ENCODE data around the gene TADA2B. TPM values are rescaled to one million over a fixed set of nuclear protein-coding genes. Genes with fewer than 3 reads are reported as not detected.

The TADA2B gene
- total and polyA plus RNA-seq, 11 donors: 15.3 to 40.2 (median 30.8) TPM

DNA sequence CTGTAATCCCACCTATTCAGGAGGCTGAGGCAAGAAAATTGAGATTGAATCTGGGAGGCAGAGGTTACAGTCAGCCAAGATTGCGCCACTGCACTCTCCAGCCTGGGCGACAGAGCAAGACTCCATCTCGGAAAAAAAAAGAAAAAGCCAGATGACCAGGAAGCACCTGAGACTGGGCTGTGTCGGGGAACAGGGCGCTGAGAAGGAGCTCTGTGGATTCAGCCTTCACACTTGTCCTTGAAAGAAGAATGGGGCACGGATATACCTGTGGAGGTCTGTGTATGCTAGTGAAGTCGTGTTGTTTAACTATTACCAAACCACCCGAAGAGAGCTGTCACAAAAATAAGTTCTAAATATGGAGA lies 39.3 kb upstream of the TADA2B start:
- no peak overlapping the region for H3K27ac ChIP-seq
- DNase-seq: no peak
- TF ChIP-seq CTCF (IDR thresholded peaks at IDR 0.05) (no peak), POLR2A (IDR thresholded peaks at IDR 0.05) (no peak)
- H3K36me3 ChIP-seq: peaks cover 4 to 100% (median 96%) of the 10 kb centered on the region in 9 donors
- no peaks in the 10 kb centered on the region for H3K27me3 ChIP-seq
- H3K9me3 ChIP-seq: no peaks in the 10 kb centered on the region
- intact Hi-C loops (cut with DNase I): no loop called here
- no peak for ATAC-seq
- 82 to 91% (median 88%) methylated on average over 8 of the region's 8 CpGs for WGBS, 4 donors
- H3K4me3 ChIP-seq: no peak overlapping the region
- H3K4me1 ChIP-seq: no peaks in the 10 kb centered on the region

DNA sequence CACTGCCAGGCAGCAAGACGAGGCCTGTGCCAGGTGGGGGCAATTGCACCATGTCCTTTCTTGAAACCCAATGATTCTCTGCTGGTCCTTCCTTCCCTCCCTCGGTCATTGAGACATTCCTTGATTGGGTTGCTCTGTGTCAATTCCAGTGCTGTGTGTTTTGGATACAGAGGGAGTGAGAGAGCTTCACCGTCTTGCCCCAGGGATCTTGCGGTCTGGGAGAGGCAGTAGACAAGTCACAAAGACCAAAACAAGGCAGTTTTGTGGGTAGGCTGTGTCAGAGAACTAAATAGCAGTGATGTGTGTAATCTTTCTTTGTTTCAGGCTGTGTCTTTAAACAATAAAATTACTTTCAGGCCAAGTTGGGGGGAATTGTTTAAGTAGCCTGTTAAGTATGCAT lies 38.8 kb upstream of the TADA2B start:
- TF ChIP-seq POLR2A (IDR thresholded peaks at IDR 0.05): no peak
- TF ChIP-seq CTCF (IDR thresholded peaks at IDR 0.05): no peak
- no peaks in the 10 kb centered on the region for H3K9me3 ChIP-seq
- H3K4me3 ChIP-seq: no peak overlapping the region
- intact Hi-C loops (cut with DNase I): no loop called here
- WGBS, 4 donors: 81 to 95% (median 93%) methylated on average over 4 of the region's 4 CpGs
- peaks cover 4 to 100% (median 93%) of the 10 kb centered on the region in 9 donors for H3K36me3 ChIP-seq
- peaks cover 0 to 3% (median under 1%) of the 10 kb centered on the region in 12 donors for H3K4me1 ChIP-seq
- no peak for DNase-seq
- ATAC-seq: no peak
- H3K27me3 ChIP-seq: no peaks in the 10 kb centered on the region
- no peak overlapping the region for H3K27ac ChIP-seq

DNA sequence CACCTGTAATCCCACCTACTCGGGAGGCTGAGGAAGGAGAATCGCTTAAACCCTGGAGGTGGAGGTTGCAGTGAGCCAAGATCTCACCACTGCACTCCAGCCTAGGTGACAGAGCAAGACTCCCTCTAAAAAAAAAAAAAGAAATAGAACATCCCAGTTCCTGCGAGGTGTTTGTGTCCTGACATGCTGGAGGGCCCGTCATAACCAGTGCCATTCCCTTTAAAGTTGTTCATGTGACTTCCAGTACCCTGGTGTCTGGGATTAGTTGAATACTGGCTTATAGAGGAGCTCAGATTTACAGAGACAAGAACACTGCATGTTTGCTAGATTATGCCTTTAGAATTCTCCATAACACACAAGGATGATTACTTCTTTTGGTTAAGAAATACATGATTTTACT lies 37.6 kb upstream of the TADA2B start:
- no peak for TF ChIP-seq POLR2A (IDR thresholded peaks at IDR 0.05)
- no peak for TF ChIP-seq CTCF (IDR thresholded peaks at IDR 0.05)
- ATAC-seq: no peak
- 86 to 91% (median 88%) methylated on average over 4 of the region's 4 CpGs for WGBS, 4 donors
- Histone ChIP-seq H3K9me3 (no peaks in the 10 kb centered on the region), H3K36me3 (peaks cover 4 to 100% (median 84%) of the 10 kb centered on the region in 9 donors), H3K27ac (no peak overlapping the region), H3K4me1 (peaks cover 0 to 11% (median 3%) of the 10 kb centered on the region in 12 donors), H3K27me3 (no peaks in the 10 kb centered on the region), H3K4me3 (no peak overlapping the region)
- intact Hi-C loops (cut with DNase I): no loop called here
- no peak for DNase-seq

DNA sequence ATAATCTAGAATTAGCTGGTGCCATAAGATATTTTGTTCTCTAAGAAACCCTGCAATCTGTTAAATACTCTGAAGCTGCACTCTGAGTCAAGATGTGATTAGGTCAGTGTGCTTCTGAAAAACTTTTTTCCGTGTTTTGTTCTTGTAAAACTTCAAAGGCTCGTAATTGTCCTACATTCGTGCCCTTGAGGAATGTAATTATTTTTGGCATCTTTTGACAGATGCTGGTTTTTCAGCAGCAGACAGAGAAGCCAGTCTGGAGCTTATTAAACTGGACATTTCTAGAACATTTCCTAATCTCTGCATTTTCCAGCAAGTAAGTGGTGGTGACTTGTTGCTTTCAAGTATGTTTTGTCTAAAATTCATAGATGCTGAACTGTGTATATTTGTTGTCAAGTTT lies 36.8 kb upstream of the TADA2B start:
- H3K27ac ChIP-seq: no peak overlapping the region
- H3K9me3 ChIP-seq: no peaks in the 10 kb centered on the region
- no peak overlapping the region for H3K4me3 ChIP-seq
- ATAC-seq (no peak), DNase-seq (no peak)
- no peak for TF ChIP-seq POLR2A (IDR thresholded peaks at IDR 0.05)
- no peak for TF ChIP-seq CTCF (IDR thresholded peaks at IDR 0.05)
- intact Hi-C loops (cut with DNase I): no loop called here
- H3K27me3 ChIP-seq: no peaks in the 10 kb centered on the region
- 78 to 85% (median 83%) methylated on average over 3 of the region's 3 CpGs for WGBS, 4 donors
- H3K4me1 ChIP-seq: peaks cover 0 to 11% (median 3%) of the 10 kb centered on the region in 12 donors
- peaks cover 0 to 100% (median 84%) of the 10 kb centered on the region in 9 donors for H3K36me3 ChIP-seq
